Measurements from ENCODE around the gene RAB6C. TPM values are rescaled to one million over a fixed set of nuclear protein-coding genes. Genes with fewer than 3 reads are reported as not detected.
"Not testable (repeated sequence)": the region's sequence is repeated elsewhere in the genome, so short reads cannot be mapped to it uniquely, and the experiment has no call there.

Gene RAB6C
- total RNA-seq, 2 donors from 2014 or later: 0.15 TPM; not detected in 1

- no peak for ATAC-seq
Measured at GRCh38 chr2:129984426-129984825, 5.0 kb downstream of the RAB6C start.

GRCh38 chr2:129992415-129993006, 13.0 kb downstream of the RAB6C start:
- DNase-seq (peak in 1 of 2 donors; percentile 5), ATAC-seq (peak; percentile 40)
- intact Hi-C loops (cut with DNase I, micrococcal nuclease): not testable (repeated sequence)

More at GRCh38 chr2:129984426-129984825, 5.0 kb downstream of the RAB6C start:
- intact Hi-C loops (cut with DNase I, micrococcal nuclease): no loop called here
- DNase-seq: no peak

GRCh38 chr2:129993151-129993550, 13.7 kb downstream of the RAB6C start:
- DNase-seq; intact Hi-C loops (cut with DNase I, micrococcal nuclease); ATAC-seq: not testable (repeated sequence)

- ATAC-seq; DNase-seq; intact Hi-C loops (cut with DNase I, micrococcal nuclease): not testable (repeated sequence)
Measured at GRCh38 chr2:129996657-129997237, 17.3 kb downstream of the RAB6C start.

- not testable (repeated sequence) for DNase-seq, ATAC-seq
Measured at GRCh38 chr2:129998771-129999170, 19.3 kb downstream of the RAB6C start.

GRCh38 chr2:130005862-130006261, 26.4 kb downstream of the RAB6C start:
- ATAC-seq; DNase-seq; intact Hi-C loops (cut with DNase I, micrococcal nuclease): not testable (repeated sequence)

More at GRCh38 chr2:129998771-129999170, 19.3 kb downstream of the RAB6C start:
- intact Hi-C loops (cut with DNase I, micrococcal nuclease): not testable (repeated sequence)

- ATAC-seq; intact Hi-C loops (cut with DNase I, micrococcal nuclease); DNase-seq: not testable (repeated sequence)
Measured at GRCh38 chr2:130016701-130017100, 37.2 kb downstream of the RAB6C start.

- ATAC-seq: no peak
- intact Hi-C loops (cut with DNase I, micrococcal nuclease): no loop called here
- no peak for DNase-seq
Measured at GRCh38 chr2:130019402-130019801, 39.9 kb downstream of the RAB6C start.

- DNase-seq; ATAC-seq; intact Hi-C loops (cut with DNase I, micrococcal nuclease): not testable (repeated sequence)
Measured at GRCh38 chr2:130020069-130020468, 40.6 kb downstream of the RAB6C start.

- DNase-seq; intact Hi-C loops (cut with DNase I, micrococcal nuclease); ATAC-seq: not testable (repeated sequence)
Measured at GRCh38 chr2:130025931-130026330, 46.5 kb downstream of the RAB6C start.

Other genes starting within 250 kb of the RAB6C start
- gene POTEF, start 149.6 kb downstream of the RAB6C start, total RNA-seq: not detected
- under 1 TPM; 0.49 to 0.73 TPM for gene CCDC74B, start 165.4 kb downstream of the RAB6C start, total RNA-seq
- gene SMPD4, start 201.9 kb downstream of the RAB6C start, total RNA-seq: 10 to 100 TPM; 30.2 to 41.3 TPM
- 100 to 1,000 TPM; 214 to 244 TPM for gene MZT2B, start 202.6 kb downstream of the RAB6C start, total RNA-seq
- not detected for gene TUBA3E, start 218.8 kb downstream of the RAB6C start, total RNA-seq

Measured in left colon (tissue), 2 donors.